BLaER1 (cell line): ENCODE measurements around the gene DGKH.
"Not testable (repeated sequence)": the region's sequence is repeated elsewhere in the genome, so short reads cannot be mapped to it uniquely, and the experiment has no call there.

Source experiments
- H3K27ac ChIP-seq: shearing (Covaris generic); formaldehyde crosslinking; 2 replicates; pipeline ENCODE4 v1.8.1; 2022
- H3K27me3 ChIP-seq: shearing (Covaris generic); formaldehyde crosslinking; 2 replicates; pipeline ENCODE4 v1.8.1; 2022
- H3K36me3 ChIP-seq: shearing (Covaris generic); formaldehyde crosslinking; 2 replicates; pipeline ENCODE4 v1.8.1; 2022
- H3K4me1 ChIP-seq: shearing (Covaris generic); formaldehyde crosslinking; 2 replicates; pipeline ENCODE4 v1.8.1; 2022
- H3K4me2 ChIP-seq: shearing (Covaris generic); formaldehyde crosslinking; 2 replicates; pipeline ENCODE4 v1.8.1; 2022
- H3K4me3 ChIP-seq: shearing (Covaris generic); formaldehyde crosslinking; 2 replicates; pipeline ENCODE4 v1.8.1; 2022
- H3K9ac ChIP-seq: shearing (Covaris generic); formaldehyde crosslinking; 2 replicates; pipeline ENCODE4 v1.8.1; 2022
- H3K9me3 ChIP-seq: shearing (Covaris generic); formaldehyde crosslinking; 2 replicates; pipeline ENCODE4 v1.8.1; 2022
- H4K20me1 ChIP-seq: shearing (Covaris generic); formaldehyde crosslinking; 2 replicates; pipeline ENCODE4 v1.8.1; 2022
- Cebpa-rat ChIP-seq: shearing (Covaris generic); IDR thresholded peaks from 2 replicates; pipeline ENCODE4 v1.8.1; 2022

The DGKH gene

DNA sequence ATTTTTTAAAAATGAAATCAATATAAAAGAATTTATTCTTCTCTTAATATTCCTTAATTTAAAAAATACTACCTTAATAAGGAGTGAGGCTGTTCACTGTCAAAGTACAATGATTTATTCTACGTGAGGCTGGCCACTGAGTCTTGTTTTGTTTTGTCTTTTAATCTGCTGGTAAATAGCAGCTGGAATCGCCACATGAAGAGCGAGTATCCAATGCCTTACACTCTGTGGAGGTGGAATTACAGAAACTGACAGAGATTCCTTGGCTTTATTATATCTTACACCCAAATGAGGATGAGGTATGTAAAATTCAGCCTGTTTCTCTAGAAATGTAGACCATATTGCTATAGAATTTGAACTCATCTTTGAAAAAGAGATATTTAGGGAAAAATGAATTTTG lies 170.6 kb downstream of the DGKH start:
- Histone ChIP-seq H3K9me3 (no peaks in the 10 kb centered on the region), H3K36me3 (peaks cover 68% of the 10 kb centered on the region), H3K4me2 (no peak overlapping the region), H4K20me1 (no peaks in the 10 kb centered on the region), H3K9ac (no peak overlapping the region), H3K27me3 (no peaks in the 10 kb centered on the region), H3K4me3 (no peak overlapping the region), H3K27ac (no peak overlapping the region), H3K4me1 (no peaks in the 10 kb centered on the region)
- TF ChIP-seq Cebpa-rat, result no peak

DNA sequence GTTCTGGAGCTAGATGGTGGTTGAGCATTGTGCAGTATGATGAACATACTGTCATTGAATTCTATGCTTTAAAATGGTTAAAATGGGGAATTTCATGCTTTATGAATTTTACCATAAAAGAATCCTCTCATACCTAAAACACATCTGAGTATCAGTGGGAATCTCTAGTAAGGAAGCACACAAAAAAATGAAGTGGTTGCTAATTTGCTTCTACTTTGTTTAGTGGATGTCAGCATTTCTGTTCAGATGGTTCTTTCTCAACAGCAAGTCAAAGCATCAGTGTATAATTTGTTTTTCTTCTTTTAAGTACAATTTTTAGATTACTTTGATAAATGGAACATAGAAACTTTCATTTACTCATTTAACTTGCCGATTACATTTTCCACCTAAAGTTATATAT lies 171.4 kb downstream of the DGKH start:
- H3K36me3 ChIP-seq, result peaks cover 71% of the 10 kb centered on the region
- no peak overlapping the region for H3K4me2 ChIP-seq
- H3K9me3 ChIP-seq, result no peaks in the 10 kb centered on the region
- no peak overlapping the region for H3K27ac ChIP-seq
- no peak overlapping the region for H3K4me3 ChIP-seq
- no peak overlapping the region for H3K9ac ChIP-seq
- H4K20me1 ChIP-seq, result no peaks in the 10 kb centered on the region
- no peak for TF ChIP-seq Cebpa-rat
- no peaks in the 10 kb centered on the region for H3K27me3 ChIP-seq
- H3K4me1 ChIP-seq, result no peaks in the 10 kb centered on the region

DNA sequence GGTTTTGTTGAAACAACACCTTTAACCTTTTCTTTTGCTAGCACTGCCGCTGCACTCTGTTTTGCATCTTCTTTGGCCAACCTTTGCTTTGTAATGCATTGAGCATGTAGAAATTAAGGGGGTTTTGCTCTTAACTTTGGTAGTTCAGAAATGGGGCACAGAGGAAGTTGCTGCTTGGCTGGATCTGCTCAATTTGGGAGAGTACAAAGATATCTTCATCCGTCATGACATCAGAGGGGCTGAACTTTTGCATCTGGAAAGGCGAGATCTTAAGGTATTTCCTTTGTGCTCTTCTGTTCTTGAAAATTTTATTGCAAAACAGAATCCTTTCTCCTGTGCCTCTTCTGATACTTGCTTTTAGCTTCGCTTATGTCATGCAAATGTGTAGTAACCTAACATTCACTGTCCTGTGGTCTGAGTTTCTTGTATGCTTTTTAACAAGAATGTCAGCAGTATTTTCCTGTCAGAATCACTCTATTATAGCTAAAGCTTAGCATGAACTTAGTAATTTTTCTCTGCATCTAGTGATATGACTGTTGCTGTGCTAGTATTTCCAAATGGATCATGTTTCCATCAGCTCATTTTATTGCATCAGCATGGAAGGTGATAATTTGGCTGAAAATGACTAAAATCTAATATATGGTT lies 172.8 kb downstream of the DGKH start:
- Histone ChIP-seq H3K9ac (no peak overlapping the region), H3K4me2 (no peak overlapping the region), H4K20me1 (no peaks in the 10 kb centered on the region), H3K27me3 (no peaks in the 10 kb centered on the region), H3K4me3 (no peak overlapping the region), H3K36me3 (peaks cover 76% of the 10 kb centered on the region), H3K4me1 (no peaks in the 10 kb centered on the region), H3K27ac (no peak overlapping the region), H3K9me3 (no peaks in the 10 kb centered on the region)
- no peak for TF ChIP-seq Cebpa-rat

DNA sequence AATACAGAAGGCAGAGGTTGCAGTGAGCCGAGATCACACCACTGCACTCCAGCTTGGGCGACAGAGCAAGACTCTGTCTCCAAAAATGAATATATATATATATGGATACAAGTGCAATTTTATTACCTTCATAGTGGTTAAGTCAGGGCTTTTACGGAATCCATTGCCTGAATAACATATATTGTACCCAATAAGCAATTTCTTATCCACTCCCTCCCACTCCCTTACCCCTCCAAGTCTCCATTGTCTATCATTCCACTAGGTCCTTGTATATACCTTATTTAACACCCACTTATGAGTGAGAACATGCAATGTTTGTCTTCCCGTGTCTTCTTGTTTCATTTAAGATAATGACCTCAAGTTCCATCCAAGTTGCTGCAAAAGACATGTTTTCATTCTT lies 175.2 kb downstream of the DGKH start:
- Histone ChIP-seq H3K9ac (no peak overlapping the region), H3K27me3 (no peaks in the 10 kb centered on the region), H3K36me3 (peaks cover 68% of the 10 kb centered on the region), H3K4me2 (no peak overlapping the region), H3K4me3 (no peak overlapping the region), H3K9me3 (no peaks in the 10 kb centered on the region), H3K27ac (no peak overlapping the region), H4K20me1 (no peaks in the 10 kb centered on the region), H3K4me1 (peaks cover 8% of the 10 kb centered on the region)
- TF ChIP-seq Cebpa-rat, result no peak

DNA sequence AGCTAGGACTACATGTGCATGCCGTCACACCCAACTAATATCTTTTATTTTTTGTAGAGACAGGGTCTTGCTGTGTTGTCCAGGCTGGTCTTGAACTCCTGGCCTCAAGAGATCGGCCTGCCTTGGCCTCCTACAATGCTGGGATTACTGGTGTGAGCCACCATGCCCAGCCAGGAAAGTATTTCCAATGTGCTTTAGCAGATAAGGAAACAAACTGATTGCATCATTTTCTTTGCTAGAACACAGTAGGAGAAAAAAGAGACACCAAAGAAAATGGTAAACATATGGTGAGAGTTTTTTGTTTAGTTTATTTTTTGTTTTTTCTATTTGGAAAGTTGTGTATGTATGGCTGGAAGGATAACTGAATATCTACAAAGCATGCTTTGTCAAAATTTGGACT lies 176.6 kb downstream of the DGKH start:
- H4K20me1 ChIP-seq, result no peaks in the 10 kb centered on the region
- no peak overlapping the region for H3K27ac ChIP-seq
- H3K36me3 ChIP-seq, result peaks cover 67% of the 10 kb centered on the region
- no peak overlapping the region for H3K9ac ChIP-seq
- TF ChIP-seq Cebpa-rat, result no peak
- H3K27me3 ChIP-seq, result no peaks in the 10 kb centered on the region
- H3K9me3 ChIP-seq, result no peaks in the 10 kb centered on the region
- peaks cover 9% of the 10 kb centered on the region for H3K4me1 ChIP-seq
- no peak overlapping the region for H3K4me2 ChIP-seq
- H3K4me3 ChIP-seq, result no peak overlapping the region

- H3K9ac ChIP-seq, H3K27ac ChIP-seq, H3K9me3 ChIP-seq, H3K4me1 ChIP-seq, H3K4me3 ChIP-seq, H3K4me2 ChIP-seq, H3K27me3 ChIP-seq, H4K20me1 ChIP-seq: not testable (repeated sequence)
- H3K36me3 ChIP-seq, result peaks cover 60% of the 10 kb centered on the region
Observed at GRCh38 chr13:42226759-42227158, 178.3 kb downstream of the DGKH start.

GRCh38 chr13:42228527-42228926 lies 180.1 kb downstream of the DGKH start:
- Histone ChIP-seq H3K4me2 (no peak overlapping the region), H4K20me1 (no peaks in the 10 kb centered on the region)

GRCh38 chr13:42229287-42229686 lies 180.8 kb downstream of the DGKH start:
- Histone ChIP-seq H3K4me1 (peaks cover 9% of the 10 kb centered on the region), H3K9me3 (no peaks in the 10 kb centered on the region), H3K27me3 (no peaks in the 10 kb centered on the region), H3K4me2 (no peak overlapping the region), H3K36me3 (peaks cover 59% of the 10 kb centered on the region), H3K9ac (no peak overlapping the region), H4K20me1 (no peaks in the 10 kb centered on the region), H3K4me3 (no peak overlapping the region), H3K27ac (no peak overlapping the region)
- no peak for TF ChIP-seq Cebpa-rat

More at GRCh38 chr13:42228527-42228926, 180.1 kb downstream of the DGKH start:
- Histone ChIP-seq H3K27ac (no peak overlapping the region), H3K4me3 (no peak overlapping the region), H3K9ac (no peak overlapping the region), H3K27me3 (no peaks in the 10 kb centered on the region), H3K4me1 (peaks cover 9% of the 10 kb centered on the region), H3K36me3 (peaks cover 64% of the 10 kb centered on the region), H3K9me3 (no peaks in the 10 kb centered on the region)
- no peak for TF ChIP-seq Cebpa-rat

- H3K4me2 ChIP-seq, result no peak overlapping the region
- H3K4me3 ChIP-seq, result no peak overlapping the region
- no peak overlapping the region for H3K27ac ChIP-seq
- peaks cover 9% of the 10 kb centered on the region for H3K4me1 ChIP-seq
- no peaks in the 10 kb centered on the region for H4K20me1 ChIP-seq
- no peaks in the 10 kb centered on the region for H3K27me3 ChIP-seq
- no peak for TF ChIP-seq Cebpa-rat
- no peaks in the 10 kb centered on the region for H3K9me3 ChIP-seq
- peaks cover 33% of the 10 kb centered on the region for H3K36me3 ChIP-seq
- H3K9ac ChIP-seq, result no peak overlapping the region
Observed at GRCh38 chr13:42232671-42233070, 184.2 kb downstream of the DGKH start.

DNA sequence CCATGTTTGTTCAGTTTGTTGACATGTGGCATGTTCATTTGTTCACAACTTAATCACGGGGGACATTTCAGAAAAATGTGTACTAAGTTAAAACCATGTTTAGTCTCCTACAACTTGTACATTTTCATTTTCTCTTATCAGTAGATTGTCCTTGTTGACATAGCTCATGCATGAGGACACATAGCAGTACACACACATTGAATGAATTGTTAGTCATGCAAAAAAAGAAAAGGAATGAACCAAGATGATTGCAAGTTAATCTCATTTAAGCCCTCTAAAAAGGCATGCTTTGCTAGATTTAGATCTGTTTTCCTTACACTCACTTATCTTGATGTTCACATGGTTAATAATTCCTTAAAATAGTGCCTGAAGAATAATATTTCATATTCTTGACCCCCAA lies 185.3 kb downstream of the DGKH start:
- Histone ChIP-seq H3K4me1 (peaks cover under 1% of the 10 kb centered on the region; the same call in 1 of the 2 replicates), H3K4me3 (no peak overlapping the region), H3K27me3 (no peaks in the 10 kb centered on the region), H3K9ac (no peak overlapping the region), H3K4me2 (no peak overlapping the region), H3K9me3 (no peaks in the 10 kb centered on the region), H3K36me3 (peaks cover 33% of the 10 kb centered on the region), H4K20me1 (no peaks in the 10 kb centered on the region), H3K27ac (no peak overlapping the region)
- no peak for TF ChIP-seq Cebpa-rat

DNA sequence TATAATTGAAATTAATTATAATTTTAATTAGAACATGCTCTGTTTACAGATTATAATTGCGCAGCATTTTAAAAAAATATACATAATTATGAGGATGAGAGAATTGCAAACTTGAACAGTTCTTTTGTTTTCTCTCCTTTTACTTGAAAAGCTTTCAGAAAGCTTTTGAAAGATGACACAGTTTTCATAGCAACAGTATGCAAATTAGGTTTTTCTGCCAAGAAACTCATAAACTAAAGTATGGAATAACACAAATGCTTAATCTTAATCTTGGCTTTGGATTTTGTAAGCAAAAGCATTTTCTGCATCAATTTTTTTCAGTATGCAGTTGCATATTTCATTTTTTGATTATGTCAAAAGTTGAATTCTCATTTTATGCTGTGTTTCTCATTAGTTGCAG lies 190.7 kb downstream of the DGKH start:
- Histone ChIP-seq H3K4me2 (no peak overlapping the region), H3K4me1 (no peaks in the 10 kb centered on the region)

More for the DNA sequence above, 190.7 kb downstream of the DGKH start:
- no peak for TF ChIP-seq Cebpa-rat
- no peak overlapping the region for H3K9ac ChIP-seq
- H3K27ac ChIP-seq, result no peak overlapping the region
- no peaks in the 10 kb centered on the region for H4K20me1 ChIP-seq
- no peak overlapping the region for H3K4me3 ChIP-seq
- no peaks in the 10 kb centered on the region for H3K9me3 ChIP-seq
- H3K36me3 ChIP-seq, result peaks cover 8% of the 10 kb centered on the region; the same call in 1 of the 2 replicates
- no peaks in the 10 kb centered on the region for H3K27me3 ChIP-seq
